ENCODE data around the gene LTB4R2.

GRCh38 chr14:24355009-24355408 lies 45.1 kb downstream of the LTB4R2 start:
- TF ChIP-seq CTCF (IDR thresholded peaks at IDR 0.05; ENCODE audit: insufficient read depth, low read depth, low read length) (no peak), EZH2 (IDR thresholded peaks at IDR 0.05; ENCODE audit: insufficient read depth, low read length) (no peak)

Measured in astrocyte (in vitro differentiated cells and primary cell).